AG09309 (cell line): Measurements from ENCODE around the gene CDH4.

Experiments used
- DNase-seq: peaks from one replicate; pipeline ENCODE4 v3.0.0-alpha.2; 2010; ENCODE audit warnings: low read depth
- H3K4me3 ChIP-seq: 2 replicates; pipeline ENCODE4 v1.5.1; 2011; ENCODE audit warnings: mild to moderate bottlenecking, low read depth, low read length, moderate library complexity; ENCODE audit not compliant: control insufficient read depth
- TF ChIP-seq, protein P1 (sequence below): IDR thresholded peaks from 2 replicates; pipeline ENCODE4 v1.5.1; 2011; ENCODE audit warnings: mild to moderate bottlenecking, low read depth, low read length, inconsistent platforms; ENCODE audit not compliant: insufficient read depth, control insufficient read depth; ENCODE audit errors: missing control alignments

Gene CDH4

DNA sequence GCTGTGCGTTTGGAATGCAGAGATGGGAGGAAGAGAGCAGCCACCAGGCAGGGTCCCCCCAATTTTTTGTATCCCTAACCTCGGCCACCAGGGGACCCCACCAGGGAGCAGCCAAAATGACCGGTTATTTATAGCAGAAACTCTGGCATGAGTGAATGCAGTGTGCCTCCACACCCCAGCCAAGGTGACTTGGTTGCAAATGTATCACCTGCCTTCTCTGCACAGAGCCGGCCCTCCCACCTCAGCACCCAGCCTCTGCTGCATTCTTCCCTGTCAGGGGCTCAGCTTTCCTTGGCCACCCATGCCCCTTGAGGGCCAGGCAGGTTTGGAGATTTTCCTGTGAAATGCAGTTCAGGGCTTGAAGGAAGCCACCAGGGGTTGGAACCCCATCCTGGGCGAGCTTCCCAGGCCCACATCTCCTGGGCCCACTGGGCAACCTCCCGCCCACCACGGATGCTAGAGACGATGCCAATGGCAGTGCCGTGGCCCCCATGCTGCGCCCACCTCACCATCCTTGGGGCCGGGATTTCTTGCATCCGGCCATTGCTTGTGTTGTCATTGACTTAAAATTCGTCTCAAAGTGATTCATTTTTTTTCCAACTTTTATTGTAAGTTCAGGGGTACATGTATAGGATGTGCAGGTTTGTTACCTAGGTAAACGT lies 522.0 kb downstream of the CDH4 start:
- no peak overlapping the region for H3K4me3 ChIP-seq
- TF ChIP-seq, protein P1, sequence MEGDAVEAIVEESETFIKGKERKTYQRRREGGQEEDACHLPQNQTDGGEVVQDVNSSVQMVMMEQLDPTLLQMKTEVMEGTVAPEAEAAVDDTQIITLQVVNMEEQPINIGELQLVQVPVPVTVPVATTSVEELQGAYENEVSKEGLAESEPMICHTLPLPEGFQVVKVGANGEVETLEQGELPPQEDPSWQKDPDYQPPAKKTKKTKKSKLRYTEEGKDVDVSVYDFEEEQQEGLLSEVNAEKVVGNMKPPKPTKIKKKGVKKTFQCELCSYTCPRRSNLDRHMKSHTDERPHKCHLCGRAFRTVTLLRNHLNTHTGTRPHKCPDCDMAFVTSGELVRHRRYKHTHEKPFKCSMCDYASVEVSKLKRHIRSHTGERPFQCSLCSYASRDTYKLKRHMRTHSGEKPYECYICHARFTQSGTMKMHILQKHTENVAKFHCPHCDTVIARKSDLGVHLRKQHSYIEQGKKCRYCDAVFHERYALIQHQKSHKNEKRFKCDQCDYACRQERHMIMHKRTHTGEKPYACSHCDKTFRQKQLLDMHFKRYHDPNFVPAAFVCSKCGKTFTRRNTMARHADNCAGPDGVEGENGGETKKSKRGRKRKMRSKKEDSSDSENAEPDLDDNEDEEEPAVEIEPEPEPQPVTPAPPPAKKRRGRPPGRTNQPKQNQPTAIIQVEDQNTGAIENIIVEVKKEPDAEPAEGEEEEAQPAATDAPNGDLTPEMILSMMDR = no peak
- DNase-seq = no peak

DNA sequence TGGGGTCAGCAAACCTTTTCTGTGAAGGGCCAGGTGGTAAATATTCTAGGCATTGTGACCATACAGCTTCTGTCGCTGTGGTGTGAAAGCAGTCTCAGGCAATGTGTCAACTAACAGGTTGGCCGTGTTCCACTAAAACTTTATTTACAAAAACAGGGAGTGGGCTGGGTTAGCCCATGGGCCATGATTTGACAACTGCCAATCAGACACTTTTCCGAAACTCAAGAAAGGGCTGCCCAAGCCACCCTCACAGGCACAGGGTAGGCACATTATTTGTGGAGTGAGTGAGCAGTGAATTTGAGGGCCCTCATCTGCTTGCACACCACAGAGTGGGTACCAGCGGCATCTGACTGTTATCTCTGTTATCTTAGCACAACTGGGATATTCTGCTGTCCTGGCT lies 523.4 kb downstream of the CDH4 start:
- TF ChIP-seq, protein P1 = no peak
- H3K4me3 ChIP-seq = no peak overlapping the region
- no peak for DNase-seq

DNA sequence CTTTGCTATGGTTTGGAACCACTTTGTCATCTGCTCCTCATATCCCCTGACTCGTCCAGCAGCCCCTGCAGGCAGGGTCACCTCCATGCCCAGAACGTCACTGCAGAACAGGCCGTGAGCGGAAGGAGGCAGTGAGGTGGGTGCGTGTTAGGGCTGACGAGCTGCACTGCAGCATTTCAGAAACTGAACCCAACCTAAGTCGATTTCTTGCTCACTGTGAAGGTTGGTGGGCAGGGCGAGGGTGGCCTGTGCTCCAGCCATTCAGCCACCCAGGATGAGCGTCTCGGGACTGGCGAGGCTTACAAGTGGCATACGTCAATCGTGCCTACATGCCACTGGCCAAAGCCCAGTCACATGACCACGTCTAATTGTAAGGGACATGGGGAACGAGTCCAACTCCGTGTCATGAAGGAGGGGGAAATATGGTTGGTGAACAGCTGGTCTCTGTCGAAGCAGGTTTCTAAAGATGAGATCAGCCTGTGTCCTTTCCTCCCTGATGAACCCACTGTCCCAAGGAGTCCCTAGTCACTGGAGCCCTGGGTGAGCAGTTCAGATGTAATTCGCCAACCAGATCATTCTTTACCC lies 524.5 kb downstream of the CDH4 start:
- TF ChIP-seq, protein P1 = no peak

GRCh38 chr20:61777773-61778494 lies 525.9 kb downstream of the CDH4 start:
- no peak for DNase-seq
- no peak overlapping the region for H3K4me3 ChIP-seq
- TF ChIP-seq, protein P1 = no peak

More for the DNA sequence above, 524.5 kb downstream of the CDH4 start:
- DNase-seq = no peak
- H3K4me3 ChIP-seq = no peak overlapping the region

DNA sequence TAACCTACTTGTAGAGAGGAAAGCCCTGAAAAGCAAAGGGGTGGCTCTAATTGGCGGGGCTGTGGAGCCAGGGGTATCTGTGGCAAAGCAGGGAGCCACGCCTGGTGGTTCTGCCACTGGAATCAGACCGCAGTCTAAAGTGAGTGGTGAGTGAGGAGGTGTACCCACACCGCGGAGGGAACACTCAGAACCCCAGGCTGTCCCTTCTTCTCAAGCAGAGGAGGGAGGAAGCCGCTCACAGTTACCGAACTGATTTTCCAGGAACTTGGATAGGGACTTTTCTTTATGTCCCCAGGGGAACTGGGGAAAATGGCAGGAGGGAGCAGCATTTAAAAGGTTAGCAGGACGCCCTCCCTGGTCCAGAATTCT lies 526.4 kb downstream of the CDH4 start:
- TF ChIP-seq, protein P1 = no peak
- H3K4me3 ChIP-seq = no peak overlapping the region

DNA sequence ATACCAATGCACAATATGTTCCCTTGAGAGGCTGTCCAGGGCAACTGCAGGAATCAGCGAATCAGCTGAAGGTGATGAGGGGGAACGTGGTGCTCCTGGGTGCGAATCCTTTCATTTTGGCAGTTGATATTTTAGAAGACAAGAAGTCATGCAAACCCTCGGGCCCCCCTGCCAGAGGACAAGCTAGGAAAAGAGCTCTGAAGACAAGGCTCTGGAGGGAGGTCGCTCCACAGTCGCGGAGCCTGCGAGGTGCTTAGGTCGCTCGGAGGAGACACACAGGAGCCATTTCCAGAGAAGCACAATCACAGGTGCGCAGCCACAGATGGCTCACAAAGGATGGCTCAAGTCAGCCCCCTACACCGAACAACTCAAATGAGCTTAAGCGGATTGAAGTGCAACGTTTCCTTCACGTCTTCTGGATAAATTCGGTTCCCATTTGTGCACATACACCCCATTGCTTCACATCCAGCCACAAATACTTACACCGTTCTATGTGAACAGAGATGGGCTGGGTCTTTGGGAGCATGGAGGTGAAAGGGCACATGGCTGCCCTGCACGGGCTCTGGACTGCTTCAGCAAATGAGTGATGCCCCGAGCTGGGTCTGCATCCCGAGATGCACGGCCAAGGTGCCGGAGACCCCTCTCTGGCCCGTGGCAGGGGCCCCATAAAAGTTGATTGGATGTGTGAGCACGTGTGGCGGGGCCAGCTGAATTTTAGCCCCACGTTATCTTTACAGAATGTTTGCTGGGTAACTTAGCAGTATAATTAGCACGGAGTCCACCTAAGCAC lies 527.3 kb downstream of the CDH4 start:
- no peak for DNase-seq
- TF ChIP-seq, protein P1 = no peak
- H3K4me3 ChIP-seq = no peak overlapping the region

More for the DNA sequence above, 526.4 kb downstream of the CDH4 start:
- no peak for DNase-seq
